ENCODE results near the gene MOB3C. TPM values are rescaled to one million over a fixed set of nuclear protein-coding genes. Genes with fewer than 3 reads are reported as not detected.

MOB3C gene
- polyA plus RNA-seq, 1 of the 3 experiments (the other 2 are of a cell fraction): 8.6 TPM

DNA sequence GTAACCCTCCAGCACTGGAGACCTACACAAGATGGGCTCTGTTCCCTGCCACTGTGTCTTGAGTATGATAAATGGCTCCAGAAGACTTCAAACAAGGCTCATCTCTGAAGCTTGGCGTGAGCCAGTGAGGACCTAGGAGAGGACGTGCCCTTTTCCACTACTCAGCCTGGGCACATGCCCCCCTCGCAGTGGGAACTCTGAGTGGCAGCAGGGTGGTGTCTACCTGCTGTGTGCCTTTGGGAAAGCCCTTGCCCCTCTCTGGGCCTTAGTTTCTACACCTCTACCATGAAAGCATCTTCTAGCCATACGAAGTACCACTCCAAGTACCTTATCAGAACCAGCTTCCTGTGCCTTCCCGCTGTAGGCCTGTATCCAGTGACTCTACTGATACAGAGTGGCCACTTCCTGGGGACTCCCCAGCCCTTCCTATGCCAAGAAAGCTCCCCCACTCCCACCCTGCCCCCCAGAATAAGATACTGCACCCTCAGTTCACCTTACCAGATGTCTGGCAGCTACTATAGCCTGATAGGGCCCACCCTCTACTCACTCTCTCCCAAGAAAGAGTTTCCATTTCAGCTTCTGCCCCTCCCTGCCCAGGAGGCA, 3.1 kb upstream of the MOB3C start:
- CTCF ChIA-PET: interaction anchor here (1.1 to 1.6 kb wide), 2 partner anchors 11 to 143 kb away, joined by 3 to 5 read pairs; no protein-coding TSS in a partner anchor
- WGBS (ENCODE audit: low lambda C conversion rate): 74% methylated on average over 5 of the region's 5 CpGs

GRCh38 chr1:46618754-46619415, 2.3 kb upstream of the MOB3C start:
- POLR2A ChIA-PET: no interaction called here

More for the DNA sequence above, 3.1 kb upstream of the MOB3C start:
- POLR2A ChIA-PET: no interaction called here
- Histone ChIP-seq H3K27me3 (ENCODE audit: insufficient read depth) (no peaks in the 10 kb centered on the region), H3K79me2 (ENCODE audit: insufficient read depth) (no peaks in the 10 kb centered on the region; the same call in 1 of the 2 replicates), H3K9me3 (no peaks in the 10 kb centered on the region), H3F3A (replicated peaks; ENCODE audit: insufficient read depth) (peaks cover 3% of the 10 kb centered on the region), H3K4me1 (ENCODE audit: control insufficient read depth in 1 of 2, insufficient read depth in 2 of 2, low read depth in 1 of 2, low read length in 1 of 2) (peaks cover 0 to 19% of the 10 kb centered on the region in 2 experiments; a peak in 1 of 4 replicates), H3K27ac (ENCODE audit: low read depth in 2 of 2, low read length in 1 of 2) (no peak overlapping the region), H3K4me3 (ENCODE audit: low read depth in 2 of 2, low read length in 1 of 2) (no peak overlapping the region), H3K4me2 (no peak overlapping the region), H3K9ac (no peak overlapping the region), H3K36me3 (replicated peaks in 1 of 2; ENCODE audit: control insufficient read depth in 1 of 2, insufficient read depth in 2 of 2, low read length in 1 of 2) (no peaks in the 10 kb centered on the region), H4K20me1 (ENCODE audit: insufficient read depth) (no peaks in the 10 kb centered on the region), H3K9me2 (no peaks in the 10 kb centered on the region), H2AFZ (ENCODE audit: low read depth) (no peak overlapping the region)
- no peak for DNase-seq
- TF ChIP-seq EP300 (IDR thresholded peaks at IDR 0.05; ENCODE audit: borderline replicate concordance in 1 of 2, low read depth in 1 of 2, low read length in 1 of 2): no peak
- no peak for TF ChIP-seq FOSL2 (IDR thresholded peaks at IDR 0.05; ENCODE audit: borderline replicate concordance, low read depth)
- TF ChIP-seq FOXJ3 (CRISPR knock-in tag; IDR thresholded peaks at IDR 0.05): no peak
- no peak for TF ChIP-seq TEAD4 (IDR thresholded peaks at IDR 0.05; ENCODE audit: borderline replicate concordance, insufficient read depth)
- TF ChIP-seq, protein P1, sequence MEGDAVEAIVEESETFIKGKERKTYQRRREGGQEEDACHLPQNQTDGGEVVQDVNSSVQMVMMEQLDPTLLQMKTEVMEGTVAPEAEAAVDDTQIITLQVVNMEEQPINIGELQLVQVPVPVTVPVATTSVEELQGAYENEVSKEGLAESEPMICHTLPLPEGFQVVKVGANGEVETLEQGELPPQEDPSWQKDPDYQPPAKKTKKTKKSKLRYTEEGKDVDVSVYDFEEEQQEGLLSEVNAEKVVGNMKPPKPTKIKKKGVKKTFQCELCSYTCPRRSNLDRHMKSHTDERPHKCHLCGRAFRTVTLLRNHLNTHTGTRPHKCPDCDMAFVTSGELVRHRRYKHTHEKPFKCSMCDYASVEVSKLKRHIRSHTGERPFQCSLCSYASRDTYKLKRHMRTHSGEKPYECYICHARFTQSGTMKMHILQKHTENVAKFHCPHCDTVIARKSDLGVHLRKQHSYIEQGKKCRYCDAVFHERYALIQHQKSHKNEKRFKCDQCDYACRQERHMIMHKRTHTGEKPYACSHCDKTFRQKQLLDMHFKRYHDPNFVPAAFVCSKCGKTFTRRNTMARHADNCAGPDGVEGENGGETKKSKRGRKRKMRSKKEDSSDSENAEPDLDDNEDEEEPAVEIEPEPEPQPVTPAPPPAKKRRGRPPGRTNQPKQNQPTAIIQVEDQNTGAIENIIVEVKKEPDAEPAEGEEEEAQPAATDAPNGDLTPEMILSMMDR (IDR thresholded peaks at IDR 0.05): no peak
- TF ChIP-seq RAD21 (IDR thresholded peaks at IDR 0.05; ENCODE audit: low read length): no peak
- TF ChIP-seq IRF3 (IDR thresholded peaks at IDR 0.05; ENCODE audit: low read depth, low read length): no peak
- TF ChIP-seq SMC3 (IDR thresholded peaks at IDR 0.05; ENCODE audit: low read depth, low read length): no peak
- TF ChIP-seq TAF1 (IDR thresholded peaks at IDR 0.05; ENCODE audit: borderline replicate concordance, low read depth, low read length): no peak

More at GRCh38 chr1:46618754-46619415, 2.3 kb upstream of the MOB3C start:
- TF ChIP-seq FOSL2 (IDR thresholded peaks at IDR 0.05; ENCODE audit: borderline replicate concordance, low read depth): no peak
- no peak for TF ChIP-seq FOXJ3 (CRISPR knock-in tag; IDR thresholded peaks at IDR 0.05)
- TF ChIP-seq RAD21 (IDR thresholded peaks at IDR 0.05; ENCODE audit: low read length): no peak
- TF ChIP-seq, protein P2, sequence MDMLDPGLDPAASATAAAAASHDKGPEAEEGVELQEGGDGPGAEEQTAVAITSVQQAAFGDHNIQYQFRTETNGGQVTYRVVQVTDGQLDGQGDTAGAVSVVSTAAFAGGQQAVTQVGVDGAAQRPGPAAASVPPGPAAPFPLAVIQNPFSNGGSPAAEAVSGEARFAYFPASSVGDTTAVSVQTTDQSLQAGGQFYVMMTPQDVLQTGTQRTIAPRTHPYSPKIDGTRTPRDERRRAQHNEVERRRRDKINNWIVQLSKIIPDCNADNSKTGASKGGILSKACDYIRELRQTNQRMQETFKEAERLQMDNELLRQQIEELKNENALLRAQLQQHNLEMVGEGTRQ (IDR thresholded peaks at IDR 0.05; ENCODE audit: borderline replicate concordance, low read depth, low read length): no peak
- no peak for TF ChIP-seq IRF3 (IDR thresholded peaks at IDR 0.05; ENCODE audit: low read depth, low read length)
- TF ChIP-seq, protein P3, sequence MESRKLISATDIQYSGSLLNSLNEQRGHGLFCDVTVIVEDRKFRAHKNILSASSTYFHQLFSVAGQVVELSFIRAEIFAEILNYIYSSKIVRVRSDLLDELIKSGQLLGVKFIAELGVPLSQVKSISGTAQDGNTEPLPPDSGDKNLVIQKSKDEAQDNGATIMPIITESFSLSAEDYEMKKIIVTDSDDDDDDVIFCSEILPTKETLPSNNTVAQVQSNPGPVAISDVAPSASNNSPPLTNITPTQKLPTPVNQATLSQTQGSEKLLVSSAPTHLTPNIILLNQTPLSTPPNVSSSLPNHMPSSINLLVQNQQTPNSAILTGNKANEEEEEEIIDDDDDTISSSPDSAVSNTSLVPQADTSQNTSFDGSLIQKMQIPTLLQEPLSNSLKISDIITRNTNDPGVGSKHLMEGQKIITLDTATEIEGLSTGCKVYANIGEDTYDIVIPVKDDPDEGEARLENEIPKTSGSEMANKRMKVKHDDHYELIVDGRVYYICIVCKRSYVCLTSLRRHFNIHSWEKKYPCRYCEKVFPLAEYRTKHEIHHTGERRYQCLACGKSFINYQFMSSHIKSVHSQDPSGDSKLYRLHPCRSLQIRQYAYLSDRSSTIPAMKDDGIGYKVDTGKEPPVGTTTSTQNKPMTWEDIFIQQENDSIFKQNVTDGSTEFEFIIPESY (IDR thresholded peaks at IDR 0.05; ENCODE audit: borderline replicate concordance, low read depth): no peak
- no peak overlapping the region for H2AFZ ChIP-seq (ENCODE audit: low read depth)
- no peaks in the 10 kb centered on the region for H3K9me3 ChIP-seq
- 82% methylated on average over 4 of the region's 4 CpGs for WGBS (ENCODE audit: low lambda C conversion rate)
- no peaks in the 10 kb centered on the region for H3K9me2 ChIP-seq
- no peaks in the 10 kb centered on the region; the same call in 1 of the 2 replicates for H3K79me2 ChIP-seq (ENCODE audit: insufficient read depth)
- H3K36me3 ChIP-seq (replicated peaks in 1 of 2; ENCODE audit: control insufficient read depth in 1 of 2, insufficient read depth in 2 of 2, low read length in 1 of 2): no peaks in the 10 kb centered on the region
- H3K27ac ChIP-seq (ENCODE audit: low read depth in 2 of 2, low read length in 1 of 2): no peak overlapping the region
- H3K4me1 ChIP-seq (ENCODE audit: control insufficient read depth in 1 of 2, insufficient read depth in 2 of 2, low read depth in 1 of 2, low read length in 1 of 2): peaks cover 0 to 19% of the 10 kb centered on the region in 2 experiments; a peak in 1 of 4 replicates
- H3F3A ChIP-seq (replicated peaks; ENCODE audit: insufficient read depth): peaks cover 3% of the 10 kb centered on the region
- no peak overlapping the region for H3K4me2 ChIP-seq
- H3K27me3 ChIP-seq (ENCODE audit: insufficient read depth): no peaks in the 10 kb centered on the region
- H3K4me3 ChIP-seq (ENCODE audit: low read depth in 2 of 2, low read length in 1 of 2): no peak overlapping the region
- CTCF ChIA-PET: interaction anchor here (1.1 kb wide), 1 partner anchor 142 kb away, joined by 3 read pairs; no protein-coding TSS in a partner anchor
- DNase-seq: no peak
- no peaks in the 10 kb centered on the region for H4K20me1 ChIP-seq (ENCODE audit: insufficient read depth)
- H3K9ac ChIP-seq: no peak overlapping the region
